Nephron (organoid): ENCODE measurements around the gene LAMP5.

Experiments used
- H3K27ac Mint-ChIP-seq, 3 experiments: 2 replicates each; pipeline ENCODE4 v1.8.0; 2020; ENCODE audit warnings: mixed read lengths in 3 of 3, mild to moderate bottlenecking in 2 of 3, moderate library complexity in 1 of 3
- H3K27me3 Mint-ChIP-seq: 2 replicates; pipeline ENCODE4 v1.8.0; 2021; ENCODE audit warnings: low read depth, mild to moderate bottlenecking, moderate library complexity, mixed read lengths
- H3K36me3 Mint-ChIP-seq: 2 replicates; pipeline ENCODE4 v1.8.0; 2020; ENCODE audit warnings: low read depth, mixed read lengths
- H3K4me1 Mint-ChIP-seq: 2 replicates; pipeline ENCODE4 v1.8.0; 2020; ENCODE audit warnings: mixed read lengths
- H3K4me3 Mint-ChIP-seq, 3 experiments: 2 replicates each; pipeline ENCODE4 v1.8.0; 2020; ENCODE audit warnings: mild to moderate bottlenecking in 3 of 3, mixed read lengths in 3 of 3, moderate library complexity in 2 of 3
- H3K9me3 Mint-ChIP-seq: 2 replicates; pipeline ENCODE4 v1.8.0; 2020; ENCODE audit warnings: mixed read lengths
- CTCF ChIP-seq, 3 experiments: fragments of 200-600 bp; sonication (generic); IDR thresholded peaks; one replicate each; pipeline ENCODE4 v1.5.0; 2021; ENCODE audit warnings: antibody characterized with exemption in 3 of 3; ENCODE audit not compliant: unreplicated experiment in 3 of 3

The LAMP5 gene

DNA sequence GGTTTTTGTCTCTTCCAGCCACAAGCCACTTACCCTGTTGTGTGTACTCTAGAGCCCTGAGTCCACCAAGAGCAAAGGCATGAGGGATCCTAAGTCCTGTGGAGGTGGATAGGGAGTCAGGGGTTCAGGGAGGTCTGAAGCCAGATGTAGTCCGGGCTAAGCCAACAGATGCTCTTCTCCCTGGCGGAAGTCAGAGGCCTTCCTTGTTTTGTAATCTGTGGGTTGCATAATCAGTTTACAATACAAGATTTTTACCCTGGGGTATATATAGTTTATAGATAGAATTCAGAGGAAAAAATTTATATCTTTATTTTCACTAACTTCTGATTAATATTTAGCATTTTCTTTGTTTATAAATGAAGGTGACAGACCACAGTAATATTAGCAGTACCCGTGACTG is 9.2 kb downstream of the LAMP5 start:
- H3K9me3 Mint-ChIP-seq: no peaks in the 10 kb centered on the region
- no peak overlapping the region for H3K4me3 Mint-ChIP-seq
- TF ChIP-seq CTCF (IDR thresholded peaks at IDR 0.05; ENCODE audit: unreplicated experiment in 3 of 3): no peak
- H3K27me3 Mint-ChIP-seq: peaks cover 29% of the 10 kb centered on the region
- no peaks in the 10 kb centered on the region for H3K4me1 Mint-ChIP-seq
- H3K36me3 Mint-ChIP-seq: no peaks in the 10 kb centered on the region
- H3K27ac Mint-ChIP-seq: no peak overlapping the region

- no peaks in the 10 kb centered on the region for H3K9me3 Mint-ChIP-seq
- H3K27ac Mint-ChIP-seq: no peak overlapping the region
- peaks cover 12% of the 10 kb centered on the region for H3K27me3 Mint-ChIP-seq
- no peak overlapping the region for H3K4me3 Mint-ChIP-seq
- TF ChIP-seq CTCF (IDR thresholded peaks at IDR 0.05; ENCODE audit: unreplicated experiment in 3 of 3): no peak
- no peaks in the 10 kb centered on the region for H3K36me3 Mint-ChIP-seq
- H3K4me1 Mint-ChIP-seq: no peaks in the 10 kb centered on the region
These were observed 17.2 kb downstream of the LAMP5 start for GRCh38 chr20:9531581-9531980.

GRCh38 chr20:9532069-9532838 is 17.9 kb downstream of the LAMP5 start:
- Mint-ChIP-seq H3K9me3 (no peaks in the 10 kb centered on the region), H3K27me3 (peaks cover 12% of the 10 kb centered on the region), H3K36me3 (no peaks in the 10 kb centered on the region), H3K4me3 (no peak overlapping the region), H3K4me1 (no peaks in the 10 kb centered on the region), H3K27ac (no peak overlapping the region)
- no peak for TF ChIP-seq CTCF (IDR thresholded peaks at IDR 0.05; ENCODE audit: unreplicated experiment in 3 of 3)

- H3K27ac Mint-ChIP-seq: no peak overlapping the region
- H3K4me3 Mint-ChIP-seq: no peak overlapping the region
- no peaks in the 10 kb centered on the region for H3K36me3 Mint-ChIP-seq
- no peak for TF ChIP-seq CTCF (IDR thresholded peaks at IDR 0.05; ENCODE audit: unreplicated experiment in 3 of 3)
- H3K27me3 Mint-ChIP-seq: peaks cover 7% of the 10 kb centered on the region
- no peaks in the 10 kb centered on the region for H3K9me3 Mint-ChIP-seq
- H3K4me1 Mint-ChIP-seq: no peaks in the 10 kb centered on the region
These were observed 19.6 kb downstream of the LAMP5 start for GRCh38 chr20:9534025-9534424.

GRCh38 chr20:9535449-9535848 is 21.1 kb downstream of the LAMP5 start:
- Mint-ChIP-seq H3K27me3 (peaks cover 7% of the 10 kb centered on the region), H3K27ac (no peak overlapping the region), H3K36me3 (no peaks in the 10 kb centered on the region), H3K9me3 (no peaks in the 10 kb centered on the region), H3K4me3 (no peak overlapping the region), H3K4me1 (no peaks in the 10 kb centered on the region)
- TF ChIP-seq CTCF (IDR thresholded peaks at IDR 0.05; ENCODE audit: unreplicated experiment in 3 of 3): no peak

GRCh38 chr20:9543214-9543613 is 28.8 kb downstream of the LAMP5 start:
- Mint-ChIP-seq H3K9me3 (no peaks in the 10 kb centered on the region), H3K27me3 (no peaks in the 10 kb centered on the region), H3K4me1 (no peaks in the 10 kb centered on the region), H3K4me3 (no peak overlapping the region), H3K36me3 (no peaks in the 10 kb centered on the region), H3K27ac (no peak overlapping the region)
- no peak for TF ChIP-seq CTCF (IDR thresholded peaks at IDR 0.05; ENCODE audit: unreplicated experiment in 3 of 3)
